Neural progenitor cell (in vitro differentiated cells): Measurements from ENCODE around the gene SEPTIN2. TPM values are rescaled to one million over a fixed set of nuclear protein-coding genes. Genes with fewer than 3 reads are reported as not detected.

Experiments
- DNase-seq: peaks from one replicate; pipeline ENCODE4 v3.0.0-alpha.2; 2016; ENCODE audit warnings: low spot score
- H2AFZ ChIP-seq: fragments of 200-600 bp; sonication (generic); replicated peaks from 2 replicates; pipeline ENCODE4 v1.6.1; 2016; ENCODE audit warnings: antibody characterized with exemption
- H3F3A ChIP-seq: fragments of 200-600 bp; sonication (generic); 2 replicates; pipeline ENCODE4 v1.6.1; 2016; ENCODE audit warnings: antibody characterized with exemption, low read depth
- H3K27ac ChIP-seq: fragments of 200-600 bp; sonication (generic); 2 replicates; pipeline ENCODE4 v1.5.1; 2016; ENCODE audit warnings: mild to moderate bottlenecking
- H3K27me3 ChIP-seq: fragments of 200-600 bp; sonication (generic); 2 replicates; pipeline ENCODE4 v1.6.1; 2016; ENCODE audit warnings: mild to moderate bottlenecking, moderate library complexity
- H3K36me3 ChIP-seq: fragments of 200-600 bp; sonication (generic); 2 replicates; pipeline ENCODE4 v1.5.1; 2016
- H3K4me1 ChIP-seq: fragments of 200-600 bp; sonication (generic); 2 replicates; pipeline ENCODE4 v1.6.1; 2016; ENCODE audit warnings: mixed run types
- H3K4me2 ChIP-seq: fragments of 200-600 bp; sonication (generic); 2 replicates; pipeline ENCODE4 v1.6.1; 2016
- H3K4me3 ChIP-seq: fragments of 200-600 bp; sonication (generic); 2 replicates; pipeline ENCODE4 v1.5.1; 2016
- H3K79me2 ChIP-seq: fragments of 200-600 bp; sonication (generic); 2 replicates; pipeline ENCODE4 v1.6.1; 2016; ENCODE audit warnings: low read depth
- H3K9ac ChIP-seq: fragments of 200-600 bp; sonication (generic); 2 replicates; pipeline ENCODE4 v1.6.1; 2016
- H3K9me3 ChIP-seq: fragments of 200-600 bp; sonication (generic); 2 replicates; pipeline ENCODE4 v1.5.1; 2016; ENCODE audit warnings: low read depth
- H4K20me1 ChIP-seq: fragments of 200-600 bp; sonication (generic); 2 replicates; pipeline ENCODE4 v1.6.1; 2016; ENCODE audit warnings: low read depth
- H3K27ac Mint-ChIP-seq: 3 replicates; pipeline ENCODE4 v1.8.0; 2021; ENCODE audit warnings: mixed read lengths
- H3K27me3 Mint-ChIP-seq: 2 replicates; pipeline ENCODE4 v1.8.0; 2022; ENCODE audit warnings: low read depth, mild to moderate bottlenecking, inconsistent platforms, moderate library complexity, mixed read lengths; ENCODE audit not compliant: insufficient read depth
- H3K36me3 Mint-ChIP-seq: 3 replicates; pipeline ENCODE4 v1.8.0; 2021; ENCODE audit warnings: mixed read lengths
- H3K4me1 Mint-ChIP-seq: 3 replicates; pipeline ENCODE4 v1.8.0; 2021; ENCODE audit warnings: mixed read lengths
- H3K4me3 Mint-ChIP-seq: 3 replicates; pipeline ENCODE4 v1.8.0; 2021; ENCODE audit warnings: mild to moderate bottlenecking, moderate library complexity, mixed read lengths
- H3K9me3 Mint-ChIP-seq: 3 replicates; pipeline ENCODE4 v1.8.0; 2020; ENCODE audit warnings: mixed read lengths
- CTCF ChIP-seq: fragments of 200-600 bp; sonication (generic); IDR thresholded peaks from 2 replicates; pipeline ENCODE4 v1.5.1; 2017; ENCODE audit warnings: antibody characterized with exemption, mild to moderate bottlenecking
- EZH2 ChIP-seq: fragments of 200-600 bp; sonication (generic); IDR thresholded peaks from 2 replicates; pipeline ENCODE4 v1.6.1; 2017; ENCODE audit warnings: antibody characterized with exemption, mild to moderate bottlenecking, moderate library complexity
- EZH2phosphoT487 ChIP-seq: fragments of 200-600 bp; sonication (generic); IDR thresholded peaks from 2 replicates; pipeline ENCODE4 v1.6.1; 2017; ENCODE audit warnings: antibody characterized with exemption
- total RNA-seq: library from RNA; depleted of rRNA; stranded (reverse); fragments of >200 nt; gene quantifications from 2 replicates; pipeline ENCODE4 v1.2.3, GENCODE V29; 2015; ENCODE audit warnings: low replicate concordance

Gene SEPTIN2
- total RNA-seq, 1 donor from 2014 or later: 632 TPM

GRCh38 chr2:241309684-241310117 is 6.0 kb upstream of the SEPTIN2 start:
- TF ChIP-seq EZH2 (no peak), CTCF (no peak), EZH2phosphoT487 (no peak)
- DNase-seq: no peak
- Mint-ChIP-seq H3K36me3 (peaks cover 6% of the 10 kb centered on the region), H3K27ac (peak overlapping the region; percentile 31), H3K4me1 (peaks cover 21% of the 10 kb centered on the region), H3K27me3 (no peaks in the 10 kb centered on the region), H3K9me3 (no peaks in the 10 kb centered on the region), H3K4me3 (no peak overlapping the region)
- no peaks in the 10 kb centered on the region for H3K9me3 ChIP-seq
- peaks cover 100% of the 10 kb centered on the region for H3K79me2 ChIP-seq
- no peaks in the 10 kb centered on the region for H3F3A ChIP-seq
- H3K4me2 ChIP-seq: no peak overlapping the region
- no peak overlapping the region for H2AFZ ChIP-seq
- H4K20me1 ChIP-seq: peaks cover 63% of the 10 kb centered on the region
- H3K4me3 ChIP-seq: no peak overlapping the region
- H3K27ac ChIP-seq: no peak overlapping the region
- H3K27me3 ChIP-seq: no peaks in the 10 kb centered on the region
- no peak overlapping the region for H3K9ac ChIP-seq
- no peaks in the 10 kb centered on the region for H3K36me3 ChIP-seq
- no peaks in the 10 kb centered on the region for H3K4me1 ChIP-seq

GRCh38 chr2:241310917-241311566 is 4.7 kb upstream of the SEPTIN2 start:
- Histone ChIP-seq H3K27ac (no peak overlapping the region), H3K27me3 (no peaks in the 10 kb centered on the region), H3F3A (peaks cover under 1% of the 10 kb centered on the region), H3K36me3 (no peaks in the 10 kb centered on the region), H3K4me3 (no peak overlapping the region), H3K79me2 (peaks cover 93% of the 10 kb centered on the region), H3K4me2 (no peak overlapping the region), H4K20me1 (peaks cover 59% of the 10 kb centered on the region), H3K9ac (no peak overlapping the region), H3K9me3 (no peaks in the 10 kb centered on the region), H2AFZ (no peak overlapping the region), H3K4me1 (no peaks in the 10 kb centered on the region)
- H3K36me3 Mint-ChIP-seq: peaks cover 6% of the 10 kb centered on the region
- no peak overlapping the region for H3K4me3 Mint-ChIP-seq
- no peak overlapping the region for H3K27ac Mint-ChIP-seq
- peaks cover 21% of the 10 kb centered on the region for H3K4me1 Mint-ChIP-seq
- no peaks in the 10 kb centered on the region for H3K9me3 Mint-ChIP-seq
- DNase-seq: no peak
- no peak for TF ChIP-seq EZH2
- no peak for TF ChIP-seq EZH2phosphoT487
- no peak for TF ChIP-seq CTCF
- H3K27me3 Mint-ChIP-seq: peaks cover 4% of the 10 kb centered on the region

GRCh38 chr2:241312082-241312481 is 3.6 kb upstream of the SEPTIN2 start:
- H3K4me1 ChIP-seq: peaks cover 1% of the 10 kb centered on the region
- no peak overlapping the region for H3K4me2 ChIP-seq
- H3K9me3 ChIP-seq: no peaks in the 10 kb centered on the region
- Mint-ChIP-seq H3K9me3 (no peaks in the 10 kb centered on the region), H3K27me3 (peaks cover 4% of the 10 kb centered on the region), H3K36me3 (peaks cover 6% of the 10 kb centered on the region), H3K4me3 (no peak overlapping the region), H3K4me1 (peaks cover 25% of the 10 kb centered on the region), H3K27ac (no peak overlapping the region)
- no peaks in the 10 kb centered on the region for H3K36me3 ChIP-seq
- no peak overlapping the region for H3K27ac ChIP-seq
- H4K20me1 ChIP-seq: peaks cover 66% of the 10 kb centered on the region
- H3F3A ChIP-seq: peaks cover 4% of the 10 kb centered on the region
- DNase-seq: no peak
- H3K4me3 ChIP-seq: no peak overlapping the region
- H3K9ac ChIP-seq: no peak overlapping the region
- TF ChIP-seq EZH2 (no peak), EZH2phosphoT487 (no peak), CTCF (no peak)
- H3K27me3 ChIP-seq: no peaks in the 10 kb centered on the region
- H3K79me2 ChIP-seq: peaks cover 93% of the 10 kb centered on the region
- H2AFZ ChIP-seq: no peak overlapping the region
